NCI-H2107 treated with DMSO at 0.1 percent for 48 hours (cell line): ENCODE measurements around the gene FADS2.

Experiments used
- DNase-seq: peaks from one replicate; lab custom pipeline; 2025; ENCODE audit not compliant: unreplicated experiment; lab: John Stamatoyannopoulos, UW

The FADS2 gene

DNA sequence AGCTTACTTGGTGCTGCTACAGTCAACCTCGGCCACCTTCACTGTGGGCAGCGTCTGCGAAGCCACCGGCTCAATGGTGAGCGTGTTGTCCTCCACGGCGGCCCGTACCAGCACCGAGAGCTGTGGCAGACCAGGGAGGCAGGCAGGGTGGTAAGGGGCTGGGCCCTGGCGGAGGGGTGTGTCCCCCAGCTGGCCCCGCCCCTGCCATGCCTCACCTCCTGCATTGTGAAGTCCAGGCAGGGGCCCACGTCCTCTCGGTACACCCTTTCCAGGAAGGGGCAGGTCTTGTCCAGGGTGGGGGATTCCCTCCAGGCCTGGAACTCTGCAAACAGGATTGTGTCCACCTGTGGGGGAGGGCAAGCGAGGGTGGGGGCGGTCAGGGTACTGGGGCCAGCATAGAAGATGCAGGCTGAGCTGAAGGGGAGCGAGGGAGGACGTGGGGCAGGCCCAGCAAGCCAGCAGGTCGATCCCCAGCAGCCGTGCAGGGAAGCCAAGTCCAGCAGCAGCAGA is 76.5 kb downstream of the FADS2 start:
- no peak for DNase-seq

DNA sequence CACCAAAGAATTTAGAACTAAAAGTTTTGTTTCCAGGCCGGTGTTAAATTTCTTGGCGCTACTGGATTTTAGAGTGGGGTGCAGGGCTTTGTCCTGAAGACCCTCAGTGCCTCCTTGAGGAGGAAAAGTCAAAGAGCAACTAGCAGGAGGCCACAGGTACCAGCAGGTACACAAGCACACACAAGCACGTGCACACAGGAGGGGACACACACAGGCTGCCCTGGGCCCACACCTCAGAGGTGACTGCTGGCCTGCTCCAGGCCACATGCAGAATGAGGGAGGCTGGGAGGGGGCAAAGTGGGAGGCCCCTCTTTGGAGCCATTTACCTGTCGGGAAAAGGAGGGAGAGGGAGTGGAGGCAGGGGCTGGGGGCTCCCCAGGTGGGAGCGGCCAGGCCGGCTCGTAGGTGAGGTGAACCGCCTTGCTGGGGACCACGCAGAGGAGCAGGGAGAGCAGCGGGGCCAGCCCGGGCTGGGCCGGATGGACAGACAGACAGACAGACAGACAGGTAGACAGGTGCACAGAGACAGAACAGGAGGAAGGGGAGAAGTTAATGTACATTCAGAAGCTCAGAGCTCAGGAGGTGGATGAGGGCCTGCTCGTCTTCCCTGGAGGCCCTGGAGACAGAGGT is 77.1 kb downstream of the FADS2 start:
- no peak for DNase-seq

DNA sequence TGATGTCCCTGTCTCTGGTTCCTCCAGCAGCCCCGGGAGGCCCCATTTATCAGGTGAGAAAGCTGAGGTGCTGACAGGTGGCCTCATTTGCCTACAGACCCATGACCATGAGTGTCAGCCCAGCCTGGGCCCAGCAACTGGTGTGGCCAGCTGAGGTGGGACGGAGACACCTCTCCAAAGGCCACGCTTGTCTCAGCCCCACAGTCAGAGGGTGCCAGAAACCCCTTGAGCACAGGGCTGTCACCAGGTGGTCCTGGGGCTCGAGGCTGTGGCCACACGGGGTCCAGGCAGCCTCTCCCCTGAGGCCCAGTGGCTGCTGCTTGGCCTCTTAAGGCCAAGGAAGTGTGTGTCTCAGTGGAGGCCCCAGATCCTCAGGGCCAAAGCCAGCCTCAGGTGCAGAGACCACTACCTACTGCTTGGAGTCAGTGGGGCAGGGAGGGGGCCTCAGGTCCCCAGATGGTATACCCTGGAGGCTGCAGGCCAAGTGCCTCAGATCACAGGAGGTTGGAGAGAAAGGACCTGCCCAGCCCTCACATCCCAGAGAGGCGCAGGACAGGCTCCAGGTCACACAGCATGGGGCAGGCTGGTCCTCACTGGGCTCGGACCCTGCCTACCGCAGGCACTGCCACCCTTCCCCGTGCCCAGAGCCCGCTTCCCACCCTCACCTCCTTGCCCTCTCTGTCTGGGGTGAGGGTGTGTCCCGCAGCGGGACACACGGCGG is 77.9 kb downstream of the FADS2 start:
- no peak for DNase-seq

DNA sequence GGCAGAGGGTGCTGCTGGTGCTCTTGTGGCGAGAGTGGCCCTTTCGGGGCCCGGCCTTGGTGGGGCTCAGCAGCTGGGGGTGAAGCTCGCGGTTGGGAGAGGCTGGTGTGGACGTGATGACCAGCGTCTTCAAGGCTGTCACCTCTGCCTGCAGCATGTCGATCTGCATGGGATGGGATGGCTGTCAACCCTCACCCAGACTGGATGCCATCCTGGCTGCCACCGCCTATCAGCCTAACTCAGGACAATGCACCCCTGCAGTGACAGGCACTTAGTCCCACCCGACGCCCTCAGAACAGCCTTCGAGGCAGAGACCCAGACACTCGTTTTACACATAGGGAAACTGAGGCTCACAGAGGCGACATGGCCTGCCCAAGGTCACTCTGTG is 78.4 kb downstream of the FADS2 start:
- no peak for DNase-seq

- DNase-seq, result no peak
These were observed 79.2 kb downstream of the FADS2 start for GRCh38 chr11:61907282-61907681.

- no peak for DNase-seq
These were observed 80.0 kb downstream of the FADS2 start for GRCh38 chr11:61907871-61908729.

GRCh38 chr11:61908730-61909316 is 80.7 kb downstream of the FADS2 start:
- DNase-seq, result no peak

DNA sequence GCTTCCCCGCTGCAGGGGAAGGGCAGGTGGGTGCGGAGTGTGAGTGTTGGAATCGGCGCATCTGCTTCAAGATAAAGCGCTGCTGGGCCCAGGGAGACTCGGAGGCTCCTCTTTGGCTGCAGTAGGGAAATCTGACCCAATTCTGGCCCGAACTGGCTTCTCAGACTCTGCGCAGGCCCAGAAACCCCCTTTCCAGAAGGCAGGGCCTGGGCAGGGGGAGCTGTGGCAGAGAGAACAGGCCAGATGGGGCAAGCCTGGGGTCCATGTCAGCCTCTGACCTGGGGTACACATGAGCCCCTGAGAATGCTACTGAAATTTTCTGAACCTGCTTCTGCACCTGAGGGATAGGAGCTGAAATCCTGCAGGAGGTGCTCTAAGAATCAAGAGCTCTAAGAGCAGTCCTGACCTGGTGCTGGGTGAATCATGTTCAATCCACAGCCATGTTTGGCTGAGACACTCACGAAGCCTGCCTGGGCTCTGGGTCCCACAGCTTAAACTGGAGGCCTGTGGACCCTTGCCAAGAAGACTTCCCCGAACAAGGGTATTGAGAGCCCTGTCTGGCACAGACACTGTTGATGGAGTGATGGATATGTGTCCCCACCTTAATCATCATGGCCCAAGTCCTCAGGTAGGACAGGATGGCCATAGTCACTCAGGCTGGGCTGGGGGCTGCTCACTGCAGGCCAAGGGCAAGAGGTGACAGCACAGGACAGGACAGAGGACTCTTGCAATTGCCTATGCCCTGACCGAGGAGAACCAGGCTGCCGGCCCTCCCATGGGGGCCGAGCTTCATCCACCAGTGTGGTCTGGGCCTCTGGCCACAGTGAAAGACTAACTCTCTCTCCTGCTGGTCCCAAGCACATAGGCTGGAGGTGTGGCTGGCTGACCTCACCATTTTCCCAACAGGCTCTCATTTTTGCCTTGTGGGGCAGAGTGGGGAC is 82.4 kb downstream of the FADS2 start:
- no peak for DNase-seq

GRCh38 chr11:61911128-61911700 is 83.1 kb downstream of the FADS2 start:
- no peak for DNase-seq

DNA sequence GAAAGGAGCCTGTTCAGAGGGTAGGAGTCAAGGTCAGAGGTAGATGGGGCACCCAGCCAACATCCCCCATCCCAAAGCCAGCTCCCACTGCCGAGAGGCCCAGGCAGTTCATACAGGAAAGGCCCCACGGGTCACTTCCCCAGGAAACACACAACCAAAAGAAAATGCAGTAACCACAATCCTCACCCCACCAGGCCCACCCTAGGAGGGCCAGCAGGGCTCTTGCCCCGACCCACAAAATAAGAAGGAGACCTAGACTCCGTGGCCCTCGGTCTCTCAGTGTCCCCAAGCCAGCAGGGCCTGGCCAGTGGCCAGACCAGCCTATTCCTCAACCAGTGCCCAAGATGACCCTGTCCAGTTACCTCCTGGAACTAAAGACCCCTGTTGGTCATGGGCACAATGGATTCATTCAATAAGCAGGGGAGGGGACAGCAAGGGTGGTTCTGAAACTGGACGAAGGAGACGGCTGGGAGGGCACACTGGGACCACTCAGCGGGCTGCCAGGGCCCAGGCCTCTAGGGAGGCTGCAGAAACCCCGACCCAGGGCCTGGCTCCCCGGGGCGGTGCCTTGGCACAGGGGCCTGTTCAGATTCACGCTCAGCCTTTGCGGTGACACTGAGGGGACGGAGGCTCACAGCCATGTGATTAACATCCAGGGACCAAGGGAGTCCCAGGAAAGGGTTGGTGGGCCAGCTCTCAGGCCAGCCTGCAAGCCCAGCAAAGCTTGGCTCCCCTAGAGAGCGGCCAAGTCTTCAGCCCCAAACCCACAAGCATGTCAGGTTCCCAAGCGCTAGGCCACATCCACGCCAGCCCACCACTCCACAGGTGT is 83.8 kb downstream of the FADS2 start:
- DNase-seq, result no peak

DNA sequence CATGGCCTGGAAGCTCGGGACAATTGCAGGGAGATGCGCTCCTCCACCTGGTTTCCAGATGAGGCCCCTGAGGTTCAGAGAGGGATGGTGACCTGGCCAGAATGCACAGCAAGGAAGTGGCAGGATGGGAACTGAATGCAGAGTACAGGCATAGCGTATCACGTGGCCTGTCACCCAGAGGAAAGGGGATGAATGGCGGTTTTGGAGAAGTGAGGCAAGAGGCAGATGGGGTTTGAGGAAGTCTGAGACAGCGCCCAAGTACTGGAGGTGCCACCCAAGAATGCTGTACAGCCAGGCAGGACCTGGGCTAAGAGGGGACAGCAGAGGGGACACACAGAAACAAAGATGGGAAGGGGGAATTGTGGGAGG is 84.4 kb downstream of the FADS2 start:
- no peak for DNase-seq

- DNase-seq, result no peak
These were observed 85.0 kb downstream of the FADS2 start for GRCh38 chr11:61912991-61913698.

DNA sequence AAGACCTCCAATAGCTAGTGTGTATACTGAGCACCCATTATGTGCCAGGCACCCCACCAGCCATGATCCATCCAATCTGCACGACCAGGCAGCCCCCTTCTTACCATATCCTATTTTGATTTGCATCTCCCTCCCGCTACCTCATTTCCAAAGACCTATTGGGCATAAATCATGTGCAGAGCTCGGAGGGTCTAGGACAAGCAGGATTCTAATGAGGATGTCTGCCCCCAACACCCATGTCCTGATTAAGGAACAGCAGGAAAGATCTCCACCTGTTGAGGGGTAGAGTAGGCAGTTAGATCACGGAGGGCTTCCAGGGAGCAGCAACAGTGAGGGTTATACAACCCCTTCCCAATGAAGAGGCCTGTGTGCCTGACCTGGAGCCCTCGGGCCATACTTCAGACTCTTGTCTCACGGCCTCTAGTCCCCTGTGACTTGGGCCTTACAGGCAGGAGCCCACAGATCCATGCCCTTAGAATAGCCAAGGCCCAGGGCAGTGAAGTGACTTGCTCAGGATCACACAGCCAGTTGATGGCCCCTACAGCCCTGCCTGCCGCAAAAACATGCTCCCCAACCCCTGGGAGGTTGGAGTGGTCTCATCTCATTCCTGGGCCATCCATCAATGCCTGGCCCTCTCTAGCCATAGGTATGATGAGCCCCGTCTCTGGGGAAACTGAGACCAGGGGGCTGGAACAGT is 85.7 kb downstream of the FADS2 start:
- DNase-seq, result no peak

- DNase-seq, result no peak
These were observed 86.5 kb downstream of the FADS2 start for GRCh38 chr11:61914471-61915171.

- no peak for DNase-seq
These were observed 88.7 kb downstream of the FADS2 start for GRCh38 chr11:61916737-61917333.
